ENCODE data around the gene CORIN.

DNA sequence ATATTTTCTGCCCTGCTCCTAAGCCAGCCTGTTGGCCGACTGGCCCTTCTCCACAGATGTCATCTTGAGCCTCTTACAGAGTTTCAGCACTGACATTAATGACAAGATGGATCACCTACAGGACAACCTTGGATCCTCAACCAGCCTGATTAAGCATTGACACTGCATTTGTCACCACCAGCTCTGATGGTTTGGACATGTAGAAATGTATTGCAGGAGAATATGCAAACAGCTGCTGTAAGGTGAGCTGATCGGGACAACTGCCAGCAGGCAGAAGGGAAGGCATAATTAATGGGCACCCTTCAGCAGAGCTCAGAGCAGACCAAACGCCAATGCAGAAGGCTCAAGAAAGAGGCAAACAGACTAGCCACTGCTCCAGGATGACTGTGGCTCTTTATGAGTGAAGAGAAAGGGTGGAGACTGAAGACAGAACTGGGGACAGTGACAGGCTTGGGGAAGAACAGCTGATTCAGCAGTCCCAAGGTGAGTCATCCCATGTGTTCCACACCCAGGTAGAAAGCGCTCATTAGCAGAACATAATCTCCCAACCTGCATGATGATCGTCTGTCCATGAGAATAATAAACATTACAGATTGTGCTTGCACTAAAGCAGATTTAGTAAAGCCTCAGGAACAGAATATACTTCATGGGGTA, 6.7 kb downstream of the CORIN start:
- TF ChIP-seq, protein P1, sequence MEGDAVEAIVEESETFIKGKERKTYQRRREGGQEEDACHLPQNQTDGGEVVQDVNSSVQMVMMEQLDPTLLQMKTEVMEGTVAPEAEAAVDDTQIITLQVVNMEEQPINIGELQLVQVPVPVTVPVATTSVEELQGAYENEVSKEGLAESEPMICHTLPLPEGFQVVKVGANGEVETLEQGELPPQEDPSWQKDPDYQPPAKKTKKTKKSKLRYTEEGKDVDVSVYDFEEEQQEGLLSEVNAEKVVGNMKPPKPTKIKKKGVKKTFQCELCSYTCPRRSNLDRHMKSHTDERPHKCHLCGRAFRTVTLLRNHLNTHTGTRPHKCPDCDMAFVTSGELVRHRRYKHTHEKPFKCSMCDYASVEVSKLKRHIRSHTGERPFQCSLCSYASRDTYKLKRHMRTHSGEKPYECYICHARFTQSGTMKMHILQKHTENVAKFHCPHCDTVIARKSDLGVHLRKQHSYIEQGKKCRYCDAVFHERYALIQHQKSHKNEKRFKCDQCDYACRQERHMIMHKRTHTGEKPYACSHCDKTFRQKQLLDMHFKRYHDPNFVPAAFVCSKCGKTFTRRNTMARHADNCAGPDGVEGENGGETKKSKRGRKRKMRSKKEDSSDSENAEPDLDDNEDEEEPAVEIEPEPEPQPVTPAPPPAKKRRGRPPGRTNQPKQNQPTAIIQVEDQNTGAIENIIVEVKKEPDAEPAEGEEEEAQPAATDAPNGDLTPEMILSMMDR (conservative IDR thresholded peaks at IDR 0.05; ENCODE audit: low read depth, low read length): no peak
- TF ChIP-seq EZH2 (IDR thresholded peaks at IDR 0.05; ENCODE audit: borderline replicate concordance, low read depth, low read length, poor library complexity, severe bottlenecking): no peak

Measured in A673 (cell line).